ENCODE data around the gene CZIB. TPM values are rescaled to one million over a fixed set of nuclear protein-coding genes. Genes with fewer than 3 reads are reported as not detected.

Gene CZIB
- 27.5 and 37.2 TPM in 2 replicates for total RNA-seq

GRCh38 chr1:53220171-53220961, at the start of gene CZIB:
Gene CZIB, minus strand, starts transcription at chr1:53220634. Its CDS starts 59 bp downstream, at chr1:53220575.

GRCh38 chr1:53238197-53239155, 18.0 kb upstream of the CZIB start, which contains the start of gene MAGOH:
Gene MAGOH, minus strand, starts transcription at chr1:53238518. Its CDS starts 70 bp downstream, at chr1:53238448.

GRCh38 chr1:53196485-53197290, 23.7 kb downstream of the CZIB start, which contains the start of gene CPT2:
Gene CPT2, plus strand, starts transcription at chr1:53196824. Its CDS starts 120 bp downstream, at chr1:53196944.

Other genes with a start within 250 kb of the CZIB start
- not detected in 2 replicates for gene PODN, start 158.4 kb downstream of the CZIB start, total RNA-seq
- gene SLC1A7, start 78.0 kb downstream of the CZIB start, total RNA-seq, result not detected in 2 replicates
- 20.7 and 34.3 TPM in 2 replicates for gene CPT2, start 23.8 kb downstream of the CZIB start, total RNA-seq
- 24.4 and 39.3 TPM in 2 replicates for gene MAGOH, start 17.9 kb upstream of the CZIB start, total RNA-seq
- gene LRP8, start 107.4 kb upstream of the CZIB start, total RNA-seq, result 13.7 and 18.3 TPM in 2 replicates
- not detected in 2 replicates for gene DMRTB1, start 238.8 kb upstream of the CZIB start, total RNA-seq